ENCODE data around the gene ATP11A. TPM values are rescaled to one million over a fixed set of nuclear protein-coding genes. Genes with fewer than 3 reads are reported as not detected.

The ATP11A gene
- total and polyA plus RNA-seq, 9 of the 15 experiments (the other 6 are each of a cell fraction or from before 2014, with no cell fraction given): 0.38 to 34.2 (median 4.2) TPM

DNA sequence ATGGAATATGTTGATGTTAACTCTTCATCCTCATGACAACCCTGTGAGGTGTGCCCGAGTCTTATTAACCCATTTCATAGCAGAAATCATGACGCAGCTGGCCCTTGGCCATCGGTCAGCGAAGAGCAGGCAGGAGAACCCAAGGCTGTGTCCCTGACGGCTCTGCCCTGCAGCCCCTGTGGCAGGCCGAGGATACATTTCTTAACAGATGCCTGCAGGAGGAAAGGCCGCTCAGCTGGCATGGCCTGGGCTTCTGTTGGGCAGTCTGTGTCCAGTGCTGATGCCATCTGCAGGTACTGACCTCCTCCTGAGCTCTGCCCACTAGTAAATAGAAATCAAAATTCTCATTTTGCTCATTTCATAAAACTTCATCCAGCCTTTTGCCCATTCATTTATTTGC lies 243.8 kb downstream of the ATP11A start (continued):
- TF ChIP-seq, protein P1, sequence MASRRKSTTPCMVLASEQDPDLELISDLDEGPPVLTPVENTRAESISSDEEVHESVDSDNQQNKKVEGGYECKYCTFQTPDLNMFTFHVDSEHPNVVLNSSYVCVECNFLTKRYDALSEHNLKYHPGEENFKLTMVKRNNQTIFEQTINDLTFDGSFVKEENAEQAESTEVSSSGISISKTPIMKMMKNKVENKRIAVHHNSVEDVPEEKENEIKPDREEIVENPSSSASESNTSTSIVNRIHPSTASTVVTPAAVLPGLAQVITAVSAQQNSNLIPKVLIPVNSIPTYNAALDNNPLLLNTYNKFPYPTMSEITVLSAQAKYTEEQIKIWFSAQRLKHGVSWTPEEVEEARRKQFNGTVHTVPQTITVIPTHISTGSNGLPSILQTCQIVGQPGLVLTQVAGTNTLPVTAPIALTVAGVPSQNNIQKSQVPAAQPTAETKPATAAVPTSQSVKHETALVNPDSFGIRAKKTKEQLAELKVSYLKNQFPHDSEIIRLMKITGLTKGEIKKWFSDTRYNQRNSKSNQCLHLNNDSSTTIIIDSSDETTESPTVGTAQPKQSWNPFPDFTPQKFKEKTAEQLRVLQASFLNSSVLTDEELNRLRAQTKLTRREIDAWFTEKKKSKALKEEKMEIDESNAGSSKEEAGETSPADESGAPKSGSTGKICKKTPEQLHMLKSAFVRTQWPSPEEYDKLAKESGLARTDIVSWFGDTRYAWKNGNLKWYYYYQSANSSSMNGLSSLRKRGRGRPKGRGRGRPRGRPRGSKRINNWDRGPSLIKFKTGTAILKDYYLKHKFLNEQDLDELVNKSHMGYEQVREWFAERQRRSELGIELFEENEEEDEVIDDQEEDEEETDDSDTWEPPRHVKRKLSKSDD (conservative IDR thresholded peaks at IDR 0.05; ENCODE audit: low read length): no peak
- TF ChIP-seq MAFG (tag; conservative IDR thresholded peaks at IDR 0.05) (no peak), FOS (IDR thresholded peaks at IDR 0.05; ENCODE audit: extremely low read depth, insufficient read length) (no peak), U2AF1 (optimal IDR thresholded peaks at IDR 0.05; ENCODE audit: low read depth, low read length) (no peak), HMGXB4 (CRISPR knock-in tag; IDR thresholded peaks at IDR 0.05) (no peak), MYNN (IDR thresholded peaks at IDR 0.05) (no peak), MYNN (CRISPR knock-in tag; IDR thresholded peaks at IDR 0.05) (no peak), HINFP (tag; conservative IDR thresholded peaks at IDR 0.05; ENCODE audit: low read depth) (no peak)
